Measurements from ENCODE around the gene MYO1F.
A peak's percentile ranks its signal among the peaks of the same experiment; 100 is the strongest.

MYO1F gene

DNA sequence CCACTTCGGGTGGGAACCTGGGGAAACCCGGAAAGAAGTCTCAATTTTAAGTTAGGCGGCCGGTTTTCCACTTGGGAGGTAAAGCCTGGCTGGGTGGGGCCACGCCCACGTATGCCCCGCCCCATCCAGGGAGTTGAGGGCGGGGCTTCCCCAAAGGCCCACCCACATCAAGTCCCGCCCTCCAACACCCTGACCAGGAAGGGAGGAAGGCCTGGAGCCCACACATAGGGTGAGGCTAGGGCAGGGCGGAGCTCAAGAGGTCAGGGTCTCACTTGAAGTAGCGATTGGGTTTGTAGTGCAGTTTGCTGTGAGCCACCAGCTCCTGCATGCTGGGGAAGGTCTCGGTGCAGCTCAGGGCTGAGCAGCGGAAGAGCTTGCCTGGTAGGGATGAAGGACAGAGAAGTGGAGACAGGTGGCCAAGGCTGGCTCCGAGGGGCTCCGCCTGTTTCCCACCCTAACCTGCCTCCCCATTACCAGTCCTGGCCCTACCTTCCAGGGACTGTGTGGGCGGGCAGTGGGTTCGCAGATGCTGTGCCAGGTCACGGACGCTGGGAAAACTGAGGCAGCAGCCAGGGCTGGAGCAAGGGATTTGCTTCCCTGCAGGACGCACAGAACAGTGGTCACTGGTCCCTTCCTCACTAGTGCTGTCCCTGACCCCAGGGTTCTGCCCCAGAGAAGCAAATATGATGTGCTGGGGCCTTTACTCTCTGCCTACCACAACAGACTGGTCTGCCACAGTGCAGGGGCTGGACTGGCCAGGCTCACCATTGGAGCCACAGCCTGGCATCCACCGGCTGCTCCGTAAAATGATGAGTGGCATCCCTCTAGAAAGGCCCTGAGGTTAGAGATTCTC, 64.9 kb downstream of the MYO1F start:
- peaks cover 14 to 16% of the 10 kb centered on the region in 2 donors for H3K36me3 Mint-ChIP-seq
- no peak overlapping the region for H3K27ac Mint-ChIP-seq
- no peaks in the 10 kb centered on the region for H3K27me3 Mint-ChIP-seq
- peak overlapping the region; percentile 96 to 97 for H3K4me3 Mint-ChIP-seq
- H3K9me3 Mint-ChIP-seq: no peaks in the 10 kb centered on the region
- peaks cover 17 to 27% of the 10 kb centered on the region in 2 donors for H3K4me1 Mint-ChIP-seq
- DNase-seq (no peak), ATAC-seq (replicated peaks) (no peak)

- Mint-ChIP-seq H3K4me1 (peaks cover 16 to 25% of the 10 kb centered on the region in 2 donors), H3K36me3 (peaks cover 14 to 16% of the 10 kb centered on the region in 2 donors), H3K27ac (no peak overlapping the region), H3K4me3 (no peak overlapping the region), H3K27me3 (no peaks in the 10 kb centered on the region), H3K9me3 (no peaks in the 10 kb centered on the region)
- no peak for DNase-seq
- no peak for ATAC-seq (replicated peaks)
These were observed 65.6 kb downstream of the MYO1F start for GRCh38 chr19:8511573-8512101.

- Mint-ChIP-seq H3K4me1 (peaks cover 21 to 34% of the 10 kb centered on the region in 2 donors), H3K9me3 (no peaks in the 10 kb centered on the region), H3K4me3 (no peak overlapping the region), H3K27me3 (no peaks in the 10 kb centered on the region), H3K36me3 (peaks cover 14 to 16% of the 10 kb centered on the region in 2 donors), H3K27ac (no peak overlapping the region)
- DNase-seq (no peak), ATAC-seq (replicated peaks) (no peak)
These were observed 66.6 kb downstream of the MYO1F start for GRCh38 chr19:8510589-8511115.

DNA sequence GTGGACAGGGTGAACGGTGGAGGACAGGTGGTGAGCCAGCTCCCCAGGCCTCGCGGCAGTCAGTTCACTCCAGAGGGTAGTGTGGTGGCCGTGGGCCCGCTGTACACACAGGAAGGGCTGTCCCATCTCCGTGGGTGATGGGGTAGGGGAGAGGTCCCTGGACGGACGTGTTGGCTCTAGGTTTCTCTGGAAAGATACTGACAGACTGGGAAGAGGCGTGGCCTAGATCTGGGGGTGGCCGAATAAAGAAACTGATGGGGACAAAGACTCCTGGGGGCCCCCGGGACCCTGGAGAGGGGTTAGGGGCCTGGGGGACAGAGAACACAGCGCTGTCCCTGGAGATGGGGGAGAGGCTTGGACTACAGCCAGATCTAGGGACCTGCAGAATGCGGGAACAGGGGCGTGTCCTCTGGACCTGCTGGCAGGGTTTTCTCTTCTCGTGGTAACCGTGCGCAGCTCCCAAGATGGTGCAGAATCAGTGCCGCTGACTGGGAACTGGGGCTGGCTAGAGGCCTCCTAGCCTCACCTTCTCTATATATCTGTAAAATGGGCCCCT, 70.8 kb downstream of the MYO1F start:
- no peaks in the 10 kb centered on the region for H3K9me3 Mint-ChIP-seq
- peaks cover 8 to 19% of the 10 kb centered on the region in 2 donors for H3K27me3 Mint-ChIP-seq
- H3K27ac Mint-ChIP-seq: peak overlapping the region; percentile 83
- peak overlapping the region; percentile 86 to 98 for H3K4me3 Mint-ChIP-seq
- ATAC-seq (replicated peaks) (no peak), DNase-seq (no peak)
- peaks cover 10 to 25% of the 10 kb centered on the region in 2 donors for H3K4me1 Mint-ChIP-seq
- H3K36me3 Mint-ChIP-seq: peaks cover 3 to 12% of the 10 kb centered on the region in 2 donors

- peaks cover 10 to 27% of the 10 kb centered on the region in 2 donors for H3K4me1 Mint-ChIP-seq
- H3K4me3 Mint-ChIP-seq: peak overlapping the region; percentile 86 to 98
- H3K27me3 Mint-ChIP-seq: peaks cover 8 to 21% of the 10 kb centered on the region in 2 donors
- ATAC-seq (replicated peaks) (peak; percentile 75 to 81), DNase-seq (peak; percentile 54)
- H3K36me3 Mint-ChIP-seq: peaks cover 3 to 8% of the 10 kb centered on the region in 2 donors
- H3K27ac Mint-ChIP-seq: peak overlapping the region; percentile 83
- H3K9me3 Mint-ChIP-seq: no peaks in the 10 kb centered on the region
These were observed 71.4 kb downstream of the MYO1F start for GRCh38 chr19:8505680-8506401.

- Mint-ChIP-seq H3K27ac (no peak overlapping the region), H3K36me3 (peaks cover 3 to 7% of the 10 kb centered on the region in 2 donors), H3K27me3 (peaks cover 15 to 29% of the 10 kb centered on the region in 2 donors), H3K4me3 (peak overlapping the region; percentile 30 to 72), H3K9me3 (no peaks in the 10 kb centered on the region), H3K4me1 (peaks cover 15 to 27% of the 10 kb centered on the region in 2 donors)
- ATAC-seq (replicated peaks): no peak
- DNase-seq: no peak
These were observed 72.3 kb downstream of the MYO1F start for GRCh38 chr19:8504919-8505318.

GRCh38 chr19:8504171-8504570, 73.1 kb downstream of the MYO1F start:
- ATAC-seq (replicated peaks) (no peak), DNase-seq (no peak)
- H3K4me3 Mint-ChIP-seq: peak overlapping the region; percentile 25 to 37
- no peak overlapping the region for H3K27ac Mint-ChIP-seq
- H3K4me1 Mint-ChIP-seq: peaks cover 15 to 27% of the 10 kb centered on the region in 2 donors
- peaks cover 3% of the 10 kb centered on the region in 2 donors for H3K36me3 Mint-ChIP-seq
- no peaks in the 10 kb centered on the region for H3K9me3 Mint-ChIP-seq
- peaks cover 17 to 30% of the 10 kb centered on the region in 2 donors for H3K27me3 Mint-ChIP-seq

DNA sequence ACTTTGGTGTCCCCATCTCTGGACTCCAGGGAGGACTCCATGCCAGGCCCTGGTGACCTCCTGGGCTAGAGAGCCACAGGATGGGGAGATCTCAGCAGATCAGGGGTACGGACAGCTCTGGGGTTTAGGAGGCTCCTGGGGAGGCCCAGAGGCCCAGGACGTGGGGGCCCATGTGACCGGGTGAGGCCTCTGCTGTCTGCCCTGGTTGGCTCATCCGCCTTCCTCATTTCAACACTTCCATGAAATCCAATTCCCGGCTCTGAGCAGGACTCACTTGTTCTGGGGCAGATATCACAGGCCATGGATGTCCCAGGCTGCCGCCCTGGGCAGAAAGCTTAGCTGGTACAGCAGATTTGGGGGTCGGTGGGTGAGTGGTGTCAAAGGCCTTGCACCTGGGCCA, 73.7 kb downstream of the MYO1F start:
- Mint-ChIP-seq H3K4me1 (peaks cover 14 to 27% of the 10 kb centered on the region in 2 donors), H3K4me3 (no peak overlapping the region), H3K27me3 (peaks cover 17 to 30% of the 10 kb centered on the region in 2 donors), H3K9me3 (no peaks in the 10 kb centered on the region), H3K27ac (peak overlapping the region; percentile 6), H3K36me3 (peaks cover 3% of the 10 kb centered on the region in 2 donors)
- DNase-seq (no peak), ATAC-seq (replicated peaks) (no peak)

- peaks cover 0 to 1% of the 10 kb centered on the region in 2 donors for H3K36me3 Mint-ChIP-seq
- H3K27me3 Mint-ChIP-seq: peaks cover 17 to 30% of the 10 kb centered on the region in 2 donors
- DNase-seq (no peak), ATAC-seq (replicated peaks) (no peak)
- no peak overlapping the region for H3K4me3 Mint-ChIP-seq
- no peaks in the 10 kb centered on the region for H3K9me3 Mint-ChIP-seq
- H3K27ac Mint-ChIP-seq: no peak overlapping the region
- peaks cover 14 to 27% of the 10 kb centered on the region in 2 donors for H3K4me1 Mint-ChIP-seq
These were observed 75.3 kb downstream of the MYO1F start for GRCh38 chr19:8501981-8502380.

DNA sequence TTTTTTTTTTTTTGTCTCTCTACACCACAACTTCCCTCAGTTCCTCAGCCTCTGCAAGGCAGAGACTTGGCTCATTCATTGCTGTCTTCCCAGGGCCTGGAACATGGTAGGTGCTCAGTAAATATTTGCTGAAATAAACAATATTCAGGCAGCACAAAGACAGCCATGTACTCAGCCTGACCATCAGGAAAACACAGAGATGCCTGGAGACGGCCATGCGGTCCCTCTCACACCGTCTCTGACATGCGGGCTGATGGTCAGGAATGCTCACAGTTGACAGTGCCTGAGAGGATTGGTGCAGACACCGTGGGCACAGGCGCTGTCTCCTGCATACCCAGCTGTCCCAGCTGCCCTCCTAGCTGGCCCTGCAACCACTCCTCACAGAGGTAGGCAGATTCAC, 75.7 kb downstream of the MYO1F start:
- Mint-ChIP-seq H3K27ac (no peak overlapping the region), H3K36me3 (peaks cover 0 to 1% of the 10 kb centered on the region in 2 donors), H3K27me3 (peaks cover 17 to 30% of the 10 kb centered on the region in 2 donors), H3K4me1 (peaks cover 14 to 25% of the 10 kb centered on the region in 2 donors), H3K9me3 (no peaks in the 10 kb centered on the region), H3K4me3 (no peak overlapping the region)
- ATAC-seq (replicated peaks) (no peak), DNase-seq (no peak)

DNA sequence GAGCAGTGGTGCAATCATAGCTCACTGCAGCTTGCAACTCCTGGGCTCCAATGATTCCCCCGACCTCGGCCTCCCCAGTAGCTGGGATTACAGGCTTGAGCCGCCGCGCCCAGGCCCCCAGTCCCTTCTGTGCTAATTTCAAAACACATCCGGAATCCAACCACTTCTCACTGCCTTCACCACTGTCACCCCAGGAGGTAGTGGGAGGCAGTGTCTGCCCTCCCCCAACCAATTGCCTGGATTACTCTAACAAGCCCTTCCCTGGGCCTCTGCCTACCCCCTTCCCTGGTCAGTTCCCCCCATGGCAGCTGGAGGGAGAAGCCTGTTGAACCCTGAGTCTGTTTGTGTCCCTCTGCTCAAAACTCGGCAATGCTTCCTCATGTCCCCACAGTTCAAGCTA, 77.1 kb downstream of the MYO1F start:
- no peak overlapping the region for H3K4me3 Mint-ChIP-seq
- peaks cover 0 to 1% of the 10 kb centered on the region in 2 donors for H3K36me3 Mint-ChIP-seq
- peaks cover 17 to 30% of the 10 kb centered on the region in 2 donors for H3K27me3 Mint-ChIP-seq
- H3K4me1 Mint-ChIP-seq: peaks cover 7 to 15% of the 10 kb centered on the region in 2 donors
- H3K9me3 Mint-ChIP-seq: no peaks in the 10 kb centered on the region
- DNase-seq (no peak), ATAC-seq (replicated peaks) (no peak)
- no peak overlapping the region for H3K27ac Mint-ChIP-seq

DNA sequence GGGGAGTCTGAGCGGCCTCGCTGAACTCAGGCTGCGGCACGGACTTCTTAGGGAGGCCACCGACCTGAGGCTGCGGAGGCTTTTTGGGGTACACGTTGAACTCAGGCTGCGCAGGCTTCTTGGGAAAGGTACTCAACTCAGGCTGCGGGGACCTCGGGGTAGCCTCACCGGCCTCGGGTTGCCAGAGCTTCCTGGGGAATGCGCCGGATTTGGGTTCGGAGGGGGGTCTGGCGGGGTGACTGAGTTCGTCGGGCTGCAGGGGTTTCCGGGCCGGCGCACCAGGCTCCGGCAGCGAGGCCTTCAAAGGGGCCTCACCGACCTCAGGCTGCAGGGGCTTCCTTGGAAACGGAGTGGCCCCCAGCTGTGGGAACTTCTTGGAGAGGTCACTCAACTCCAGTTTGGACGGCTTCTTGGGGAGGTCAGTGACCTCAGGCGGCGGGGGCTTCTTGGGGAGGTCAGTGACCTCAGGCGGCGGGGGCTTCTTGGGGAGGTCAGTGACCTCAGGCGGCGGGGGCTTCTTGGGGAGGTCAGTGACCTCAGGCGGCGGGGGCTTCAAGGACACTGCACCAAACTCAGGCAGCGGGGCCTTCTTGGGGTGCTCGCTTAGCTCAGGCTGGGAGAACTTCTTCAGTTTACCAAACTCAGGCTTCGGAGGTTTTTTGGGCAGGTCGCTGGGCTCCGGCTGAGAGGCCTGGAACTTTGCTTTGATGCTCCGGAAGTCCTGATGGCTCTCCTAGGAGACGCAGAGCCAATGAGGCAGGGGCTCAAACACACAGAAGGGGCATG, 78.0 kb downstream of the MYO1F start:
- Mint-ChIP-seq H3K27ac (no peak overlapping the region), H3K4me1 (peaks cover 5 to 17% of the 10 kb centered on the region in 2 donors), H3K36me3 (peaks cover 0 to 1% of the 10 kb centered on the region in 2 donors), H3K27me3 (peaks cover 17 to 28% of the 10 kb centered on the region in 2 donors), H3K9me3 (no peaks in the 10 kb centered on the region), H3K4me3 (no peak overlapping the region)
- DNase-seq (no peak), ATAC-seq (replicated peaks) (no peak)

- Mint-ChIP-seq H3K27me3 (peaks cover 9 to 19% of the 10 kb centered on the region in 2 donors), H3K9me3 (no peaks in the 10 kb centered on the region), H3K4me1 (peaks cover 7 to 17% of the 10 kb centered on the region in 2 donors), H3K27ac (no peak overlapping the region), H3K36me3 (no peaks in the 10 kb centered on the region), H3K4me3 (no peak overlapping the region)
- ATAC-seq (replicated peaks) (no peak), DNase-seq (no peak)
These were observed 78.9 kb downstream of the MYO1F start for GRCh38 chr19:8498295-8498694.

Measured in stimulated activated naive B cell treated with anti-CD40 and anti-IgM and Interleukin-4, amounts not matched to agents 10 μg/mL and 1 μg/mL and 100 μg/mL, for 72 hours (primary cell).